Measurements from ENCODE around the gene TSPAN9.

- TF ChIP-seq, protein P1, sequence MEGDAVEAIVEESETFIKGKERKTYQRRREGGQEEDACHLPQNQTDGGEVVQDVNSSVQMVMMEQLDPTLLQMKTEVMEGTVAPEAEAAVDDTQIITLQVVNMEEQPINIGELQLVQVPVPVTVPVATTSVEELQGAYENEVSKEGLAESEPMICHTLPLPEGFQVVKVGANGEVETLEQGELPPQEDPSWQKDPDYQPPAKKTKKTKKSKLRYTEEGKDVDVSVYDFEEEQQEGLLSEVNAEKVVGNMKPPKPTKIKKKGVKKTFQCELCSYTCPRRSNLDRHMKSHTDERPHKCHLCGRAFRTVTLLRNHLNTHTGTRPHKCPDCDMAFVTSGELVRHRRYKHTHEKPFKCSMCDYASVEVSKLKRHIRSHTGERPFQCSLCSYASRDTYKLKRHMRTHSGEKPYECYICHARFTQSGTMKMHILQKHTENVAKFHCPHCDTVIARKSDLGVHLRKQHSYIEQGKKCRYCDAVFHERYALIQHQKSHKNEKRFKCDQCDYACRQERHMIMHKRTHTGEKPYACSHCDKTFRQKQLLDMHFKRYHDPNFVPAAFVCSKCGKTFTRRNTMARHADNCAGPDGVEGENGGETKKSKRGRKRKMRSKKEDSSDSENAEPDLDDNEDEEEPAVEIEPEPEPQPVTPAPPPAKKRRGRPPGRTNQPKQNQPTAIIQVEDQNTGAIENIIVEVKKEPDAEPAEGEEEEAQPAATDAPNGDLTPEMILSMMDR (IDR thresholded peaks at IDR 0.05; ENCODE audit: low read length), result no peak
- no peak for TF ChIP-seq EZH2 (IDR thresholded peaks at IDR 0.05; ENCODE audit: borderline replicate concordance, low read length)
Observed at GRCh38 chr12:3061501-3062215, 15.5 kb upstream of the TSPAN9 start.

Data from OCI-LY1 (cell line).